GM21528 (cell line): ENCODE measurements around the gene BBLN.
A peak's percentile ranks its signal among the peaks of the same experiment; 100 is the strongest.
"Not testable (repeated sequence)": the region's sequence is repeated elsewhere in the genome, so short reads cannot be mapped to it uniquely, and the experiment has no call there.

Experiments used
- ATAC-seq: cut with Tn5 transposase; IDR thresholded peaks from one replicate; pipeline ENCODE4 v1.9.1; 2021; ENCODE audit warnings: mild to moderate bottlenecking, moderate library complexity; ENCODE audit not compliant: unreplicated experiment, low FRiP score

The BBLN gene

DNA sequence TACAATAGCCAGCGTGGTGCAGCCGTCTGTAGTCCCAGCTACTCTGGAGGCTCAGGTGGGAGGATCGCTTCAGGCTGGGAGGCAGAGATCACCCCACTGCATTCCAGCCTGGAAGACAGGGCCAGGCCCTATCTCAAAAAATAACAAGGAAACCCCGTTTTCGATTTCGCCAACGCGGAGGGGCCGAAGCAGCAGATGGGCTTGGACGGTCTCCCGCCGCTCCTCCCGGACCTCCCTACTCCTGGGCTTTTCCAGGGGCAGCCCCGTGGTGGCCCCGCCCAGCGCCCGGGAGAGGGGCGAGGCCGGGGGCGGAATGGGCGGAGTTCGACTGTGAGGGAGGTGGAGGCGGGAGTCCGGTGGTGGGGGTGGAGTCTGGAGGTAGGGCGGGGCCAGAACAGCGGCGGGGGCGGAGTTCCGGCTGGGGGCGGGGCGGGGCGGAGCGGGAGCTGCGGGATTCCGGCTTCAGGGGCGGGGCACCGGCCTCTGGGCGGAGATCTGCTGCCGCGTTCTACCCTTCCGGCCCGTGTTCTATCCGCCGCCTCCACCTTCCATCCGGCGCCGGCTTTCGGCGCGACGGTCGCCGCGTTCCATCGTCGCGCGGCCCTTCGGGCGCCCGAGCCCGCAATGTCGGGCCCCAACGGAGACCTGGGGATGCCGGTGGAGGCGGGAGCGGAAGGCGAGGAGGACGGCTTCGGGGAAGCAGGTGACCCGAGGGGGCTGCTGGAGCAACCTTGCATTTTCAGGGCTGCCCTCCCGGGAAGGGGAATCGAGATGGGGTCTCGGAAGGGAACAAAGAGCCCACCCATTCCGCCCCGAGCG lies at the start of gene BBLN:
Gene BBLN, plus strand, starts transcription at position 482 of the 819 bp plus-strand sequence. Its CDS starts 143 bp downstream, at position 625.
- peak; percentile 60 for ATAC-seq

DNA sequence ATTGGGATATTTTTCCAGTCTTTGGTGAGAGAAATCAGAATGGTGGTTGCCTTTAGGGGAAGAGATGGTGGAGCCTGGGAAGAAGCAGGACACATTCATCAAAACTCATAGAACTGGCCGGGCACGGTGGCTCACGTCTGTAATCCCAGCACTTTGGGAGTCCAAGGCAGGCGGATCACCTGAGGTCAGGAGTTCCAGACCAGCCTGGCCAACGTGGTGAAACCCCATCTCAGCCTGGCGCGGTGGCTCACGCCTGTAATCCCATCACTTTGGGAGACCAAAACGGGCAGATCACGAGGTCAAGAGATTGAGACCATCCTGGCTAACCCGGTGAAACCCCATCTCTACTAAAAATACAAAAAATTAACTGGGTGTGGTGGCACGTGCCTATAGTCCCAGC lies 48.3 kb upstream of the BBLN start:
- not testable (repeated sequence) for ATAC-seq

- no peak for ATAC-seq
Measured at GRCh38 chr9:128113526-128114325, 46.3 kb upstream of the BBLN start.

DNA sequence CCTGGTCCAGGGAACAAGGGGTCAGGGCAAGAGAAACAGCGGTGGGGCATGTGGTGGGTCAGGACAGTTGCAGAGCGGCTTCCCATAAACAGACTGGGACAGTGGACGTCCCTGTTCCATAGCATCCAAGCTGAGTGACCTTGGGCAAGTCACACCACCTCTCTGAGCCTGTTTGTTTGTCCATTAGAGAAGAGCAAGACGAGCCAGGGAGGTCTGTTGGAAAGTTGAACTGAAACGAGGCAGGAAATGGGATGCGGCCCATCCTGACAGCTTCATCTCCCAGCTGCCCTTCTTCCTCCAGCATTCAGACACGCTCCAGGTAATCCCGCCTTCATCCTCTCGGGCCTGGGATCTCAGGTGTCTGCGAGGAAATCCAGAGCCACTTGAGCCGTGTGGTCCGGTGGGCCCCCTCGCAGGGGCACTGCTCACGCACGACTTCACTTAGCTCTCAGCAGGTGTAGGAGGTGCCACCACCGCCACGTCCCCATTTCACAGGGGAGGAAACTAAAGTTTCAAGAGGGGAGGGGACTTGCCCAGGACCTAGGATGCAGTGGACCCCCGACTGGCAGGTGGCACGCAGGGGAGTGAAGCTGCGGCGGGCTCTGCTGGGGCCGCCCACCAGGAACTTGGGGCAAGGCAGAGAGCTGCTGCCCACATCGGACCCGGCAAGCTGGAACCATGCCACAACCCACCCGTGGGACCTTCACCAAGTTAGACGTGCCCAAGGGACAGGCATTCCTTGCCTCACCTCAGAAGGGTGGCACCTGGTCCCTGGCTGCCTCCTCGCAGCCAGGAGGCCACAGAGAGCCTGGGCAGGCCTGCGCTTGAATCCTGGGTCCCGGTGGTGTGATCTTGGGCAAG lies 45.5 kb upstream of the BBLN start:
- ATAC-seq: no peak

- no peak for ATAC-seq
Measured at GRCh38 chr9:128115187-128116103, 44.6 kb upstream of the BBLN start.

DNA sequence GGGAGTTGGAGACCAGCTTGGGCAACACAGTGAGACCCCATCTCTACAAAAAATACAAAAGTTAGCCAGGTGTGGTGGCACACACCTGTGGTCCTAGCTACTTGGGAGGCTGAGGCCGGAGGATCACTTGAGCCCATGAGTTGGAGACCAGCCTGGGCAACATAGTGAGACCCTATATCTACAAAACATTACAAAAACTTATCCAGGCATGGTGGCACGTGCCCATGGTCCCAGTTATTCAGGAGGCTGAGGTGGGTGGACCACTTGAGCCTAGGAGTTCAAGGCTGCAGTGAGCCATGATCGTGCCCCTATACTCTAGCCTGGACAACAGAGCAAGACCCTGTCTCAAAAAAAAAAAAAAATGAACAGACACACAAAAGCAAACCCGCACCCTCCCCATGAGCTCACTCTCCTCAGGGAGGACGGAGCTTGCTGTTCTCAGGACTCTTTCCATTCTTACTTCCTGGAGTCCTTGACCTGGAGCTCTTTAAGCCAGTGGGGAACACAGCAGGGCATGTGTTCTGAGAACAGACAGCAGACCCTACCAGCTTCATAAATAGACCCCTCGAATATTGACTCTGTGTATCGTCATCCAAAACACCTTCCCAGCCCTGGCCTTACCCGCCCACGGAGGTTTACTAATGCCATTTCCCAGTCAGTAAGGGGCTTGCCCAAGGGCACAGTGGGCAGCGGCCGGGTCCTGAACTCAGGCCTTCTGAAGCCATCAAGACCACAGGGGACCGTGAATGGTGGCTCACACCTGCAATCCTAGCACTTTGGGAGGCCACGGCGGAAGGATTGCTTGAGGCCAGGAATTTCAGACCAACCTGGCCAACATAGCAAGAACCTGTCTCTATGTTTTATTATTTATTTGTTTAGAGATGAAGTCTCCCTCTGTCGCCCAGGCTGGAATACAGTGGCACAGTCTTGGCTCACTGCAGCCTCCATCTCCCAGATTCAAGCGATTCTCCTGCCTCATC lies 43.7 kb upstream of the BBLN start:
- ATAC-seq: no peak

DNA sequence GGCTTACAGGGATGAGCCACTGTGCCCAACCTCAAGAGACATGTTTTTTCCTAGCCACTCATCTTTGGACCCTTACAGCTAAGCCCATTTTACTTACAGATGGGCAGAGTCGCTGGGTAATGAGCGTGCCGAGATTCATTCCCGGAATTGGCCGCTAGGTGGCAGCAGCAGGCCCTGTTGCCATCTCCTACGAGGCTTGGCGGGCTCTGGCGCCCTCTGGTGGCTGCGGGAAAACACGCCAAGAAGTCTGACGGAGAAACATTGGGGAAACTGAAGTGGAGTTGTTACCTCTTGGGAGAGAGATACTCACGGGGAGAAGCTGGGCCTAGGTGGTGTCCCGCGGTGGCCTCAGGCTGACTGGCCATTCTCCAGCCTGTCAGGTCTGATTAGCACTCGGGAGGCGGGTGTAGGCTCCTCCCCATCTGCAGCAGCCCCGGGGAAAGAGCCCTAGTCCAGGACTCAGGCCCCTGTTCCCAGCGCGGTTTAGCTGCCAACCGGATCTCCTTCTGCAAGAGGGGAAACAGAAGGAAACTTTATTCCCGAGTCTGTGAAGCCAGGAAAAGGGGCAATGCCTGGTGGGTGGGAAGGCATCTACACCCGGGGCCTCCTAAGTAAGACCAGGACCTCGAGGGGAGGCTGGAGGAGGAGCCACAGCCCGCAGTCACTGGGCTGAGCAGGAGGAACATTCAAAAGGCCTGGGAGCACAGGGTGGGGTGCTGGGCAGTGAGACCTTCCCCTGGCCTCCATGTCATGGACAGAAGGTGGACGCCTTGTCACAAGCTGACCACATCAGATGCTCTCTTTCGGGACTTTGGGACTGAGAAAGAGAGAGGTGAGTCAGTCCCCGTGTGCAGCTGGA lies 42.2 kb upstream of the BBLN start:
- ATAC-seq: peak; percentile 56

DNA sequence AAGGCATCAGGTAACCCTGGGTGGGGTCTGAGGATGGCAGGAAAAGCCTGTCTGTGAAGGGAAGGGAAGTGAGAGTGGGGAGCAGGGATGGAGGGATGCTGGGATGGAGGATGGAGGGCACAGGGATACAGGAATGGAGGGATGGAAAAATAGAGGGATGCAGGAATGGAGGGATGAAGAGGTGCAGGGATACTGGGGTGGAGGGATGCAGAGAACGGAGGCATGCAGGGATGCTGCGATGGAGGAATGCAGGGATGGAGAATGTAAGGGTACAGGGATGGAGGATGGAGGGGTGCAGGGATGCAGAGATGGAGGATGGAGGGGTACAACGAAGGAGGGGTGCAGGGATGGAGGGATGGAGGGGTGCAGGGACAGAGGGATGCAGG lies 41.6 kb upstream of the BBLN start:
- ATAC-seq: no peak

DNA sequence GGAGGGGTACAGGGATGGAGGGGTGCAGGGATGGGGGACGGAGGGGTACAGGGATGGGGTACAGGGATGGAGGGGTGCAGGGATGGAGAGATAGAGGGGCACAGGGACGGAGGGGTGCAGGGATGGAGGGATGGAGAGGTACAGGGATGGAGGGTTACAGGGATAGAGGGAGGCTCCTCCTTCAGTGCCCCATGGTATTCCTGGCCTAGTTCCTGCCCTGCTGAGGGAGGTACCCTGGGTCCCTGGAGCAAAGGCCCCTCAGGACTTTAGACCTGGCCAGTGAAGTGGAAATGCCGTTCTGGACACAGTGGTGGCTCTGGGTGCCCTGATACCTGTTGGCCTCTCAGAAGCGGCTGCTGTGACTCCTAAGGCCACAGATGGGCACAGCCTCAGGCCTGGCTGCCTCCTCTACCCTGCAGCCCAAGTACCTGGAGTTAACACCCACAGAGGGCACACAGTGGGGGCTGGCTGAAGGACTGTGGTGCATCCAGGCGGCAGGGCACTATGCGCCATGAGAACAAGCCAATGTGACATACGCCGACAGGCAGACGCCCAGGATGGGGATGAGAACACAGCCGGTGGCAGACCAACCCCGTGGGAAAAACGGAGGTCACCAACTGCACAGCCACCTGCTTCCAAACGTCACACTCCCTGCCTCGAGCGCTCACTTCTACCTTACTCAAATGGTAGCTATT lies 40.9 kb upstream of the BBLN start:
- ATAC-seq: no peak

DNA sequence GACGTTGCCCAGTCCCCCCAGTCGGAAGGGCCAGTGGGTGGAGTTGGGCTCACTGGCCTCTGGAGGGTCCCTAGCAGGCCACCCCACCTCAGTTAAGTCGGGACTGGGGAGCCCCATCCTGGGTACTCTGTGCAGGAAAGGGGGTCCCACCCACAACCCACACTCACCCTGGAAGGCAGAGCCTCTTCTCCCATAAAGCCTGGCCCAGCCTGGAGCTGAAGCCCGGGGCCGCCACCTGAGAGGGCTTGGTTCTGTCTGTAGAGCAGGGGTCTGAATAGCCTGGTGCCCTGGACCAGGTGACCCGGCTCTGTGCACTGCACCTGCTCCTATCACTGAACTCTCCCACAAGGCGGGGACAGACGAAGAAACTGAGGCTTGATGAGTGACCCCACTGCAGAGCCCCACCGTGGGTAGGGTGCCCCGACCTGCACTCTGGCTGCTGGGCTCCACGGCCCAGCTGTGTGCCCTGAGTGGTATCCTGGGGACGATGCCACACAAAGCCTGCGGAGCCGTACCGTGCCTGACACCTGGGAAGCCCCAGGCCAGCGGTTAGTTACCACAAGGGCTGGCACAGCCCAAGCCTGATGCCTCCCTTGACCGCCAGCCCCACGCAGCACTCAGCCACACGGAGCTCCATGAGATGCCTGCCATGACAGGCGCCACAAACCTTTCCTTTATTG lies 39.9 kb upstream of the BBLN start:
- ATAC-seq: no peak

DNA sequence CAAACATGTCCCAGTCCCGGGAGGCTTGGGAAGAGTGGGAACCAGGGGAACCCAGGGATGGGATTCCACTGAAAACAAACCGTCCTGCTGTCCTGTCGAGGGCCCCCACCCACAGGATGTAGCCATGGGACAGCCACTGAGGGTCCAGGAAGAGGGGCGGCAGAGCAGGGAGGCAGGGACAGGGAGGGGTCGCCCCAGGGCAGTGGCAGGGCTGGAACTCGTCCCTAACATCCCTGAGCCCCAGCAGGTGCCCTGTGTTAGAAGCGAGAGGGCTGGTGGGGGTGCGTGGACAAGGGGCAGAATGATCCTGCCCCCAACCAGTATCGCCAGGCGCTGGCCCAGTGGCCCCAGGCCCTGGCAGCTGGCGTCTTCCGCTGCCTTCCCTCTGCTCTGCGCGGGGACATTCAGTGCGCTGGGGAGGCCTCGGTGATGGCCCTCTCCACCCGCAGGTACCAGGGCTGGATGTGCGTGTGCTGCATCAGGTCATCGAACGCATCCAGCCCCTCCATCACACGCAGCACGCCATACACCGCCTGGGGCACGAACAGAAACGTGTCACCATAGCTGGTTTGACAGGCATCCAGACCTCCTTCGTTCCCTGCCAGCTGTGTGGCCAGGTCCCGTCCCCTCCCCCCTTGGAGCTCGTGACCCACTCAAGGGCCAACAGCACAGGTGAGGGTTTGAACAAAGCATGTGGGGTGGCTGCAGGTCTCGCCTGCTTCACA lies 39.2 kb upstream of the BBLN start:
- ATAC-seq: no peak

- no peak for ATAC-seq
Measured at GRCh38 chr9:128121466-128121810, 38.6 kb upstream of the BBLN start.

DNA sequence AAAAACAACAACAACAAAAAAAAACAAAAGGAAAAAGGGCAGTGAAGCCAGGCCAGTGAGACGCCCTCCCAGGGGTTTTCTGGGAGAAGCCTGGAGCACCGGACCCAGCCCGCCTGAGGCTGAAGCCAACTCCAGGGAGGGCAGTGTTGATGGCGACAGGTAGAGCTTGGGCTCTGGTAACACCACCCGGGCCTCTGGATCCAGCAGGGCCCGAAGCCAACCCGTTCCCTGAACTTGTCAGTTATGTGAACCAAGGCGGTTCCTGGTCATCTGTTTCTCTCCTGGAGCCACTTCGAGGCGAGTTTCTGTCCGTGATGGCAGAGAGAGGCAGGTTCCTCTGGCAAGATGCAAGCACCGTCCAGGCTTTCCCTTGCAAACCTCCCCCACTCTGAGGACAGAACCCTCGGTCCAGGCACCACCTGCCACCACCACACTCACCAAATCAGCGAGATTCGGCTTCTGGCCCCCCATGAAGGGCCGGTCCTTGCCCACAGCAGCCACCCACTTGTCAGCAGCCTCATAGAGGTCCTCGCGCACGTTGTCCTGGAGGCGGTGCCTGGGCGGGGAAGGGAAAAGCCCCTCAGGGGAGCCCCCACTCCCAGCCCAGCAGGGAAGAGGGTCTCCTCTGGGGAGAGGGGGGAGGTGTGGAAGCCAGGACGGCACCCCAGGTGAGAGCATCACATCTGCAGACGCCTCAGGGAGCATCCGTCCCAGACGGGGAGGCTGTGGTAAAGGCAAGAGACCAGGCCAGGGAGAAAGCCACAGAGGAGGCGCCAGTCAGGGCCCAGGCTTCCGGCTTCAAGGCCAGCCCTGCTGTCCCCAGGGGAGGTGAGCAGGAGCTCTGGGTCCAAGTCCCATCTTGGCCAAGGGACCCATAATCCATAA lies 37.9 kb upstream of the BBLN start:
- no peak for ATAC-seq

DNA sequence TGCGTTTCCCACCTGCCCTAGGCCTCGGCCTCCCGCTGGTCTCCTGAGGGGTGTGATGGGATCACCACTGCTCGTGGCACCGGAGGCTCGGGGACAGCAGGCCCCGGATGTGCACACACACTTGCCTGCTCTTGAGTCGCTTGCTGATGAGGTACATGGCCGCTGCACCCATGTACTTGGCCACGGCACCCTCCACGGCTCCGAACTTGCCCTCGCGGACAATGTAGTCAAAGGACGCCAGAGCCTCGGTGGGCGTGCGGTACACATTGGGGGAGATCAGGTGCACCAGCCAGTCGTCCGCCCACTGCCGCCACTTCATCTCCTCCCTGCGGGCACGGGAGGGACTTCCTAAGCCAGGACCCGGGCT lies 37.3 kb upstream of the BBLN start:
- no peak for ATAC-seq

DNA sequence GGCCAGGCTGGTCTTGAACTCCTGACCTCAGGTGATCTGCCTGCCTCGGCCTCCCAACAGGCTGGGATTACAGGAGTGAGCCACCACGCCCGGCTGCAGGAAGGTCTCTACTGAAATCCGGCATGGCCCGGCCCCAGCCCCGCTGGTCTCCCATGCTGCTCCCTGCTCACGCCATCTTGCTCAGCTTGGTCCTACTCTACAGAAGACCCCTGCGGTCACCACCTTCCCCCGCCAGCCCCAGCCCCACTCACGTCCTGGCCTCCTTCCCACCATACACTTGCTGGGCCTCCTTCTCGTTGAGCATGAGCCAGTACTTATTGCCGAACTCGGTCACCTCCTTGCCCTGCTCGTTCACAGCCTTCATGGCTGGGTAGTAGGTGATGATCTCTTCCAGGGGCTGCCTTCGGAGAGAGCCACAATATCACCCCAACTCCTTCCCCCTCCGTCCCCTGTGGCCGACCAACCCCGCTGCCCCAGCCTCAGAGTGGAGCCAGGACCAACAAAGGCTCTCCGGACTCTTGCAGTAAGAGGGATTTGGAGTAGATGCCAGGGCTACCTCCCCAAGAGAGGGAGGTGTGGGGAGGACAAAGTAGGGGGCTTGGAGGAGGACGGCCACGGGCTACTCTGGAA lies 36.5 kb upstream of the BBLN start:
- no peak for ATAC-seq
